ENCODE measurements around the gene IRX3.
"Not testable (repeated sequence)": the region's sequence is repeated elsewhere in the genome, so short reads cannot be mapped to it uniquely, and the experiment has no call there.

The IRX3 gene

GRCh38 chr16:54268766-54269165 is 17.8 kb downstream of the IRX3 start:
- H3K4me3 Mint-ChIP-seq: no peak overlapping the region
- H3K27me3 Mint-ChIP-seq: peaks cover 12% of the 10 kb centered on the region

GRCh38 chr16:54268340-54268739 is 18.2 kb downstream of the IRX3 start:
- Mint-ChIP-seq H3K27ac (no peak overlapping the region), H3K4me1 (no peaks in the 10 kb centered on the region), H3K36me3 (no peaks in the 10 kb centered on the region), H3K27me3 (peaks cover 8% of the 10 kb centered on the region), H3K9me3 (peaks cover 2% of the 10 kb centered on the region), H3K4me3 (no peak overlapping the region)
- ATAC-seq: no peak

More at GRCh38 chr16:54268766-54269165, 17.8 kb downstream of the IRX3 start:
- Mint-ChIP-seq H3K4me1 (no peaks in the 10 kb centered on the region), H3K36me3 (no peaks in the 10 kb centered on the region), H3K27ac (no peak overlapping the region), H3K9me3 (peaks cover 4% of the 10 kb centered on the region)
- no peak for ATAC-seq

GRCh38 chr16:54266363-54266955 is 20.1 kb downstream of the IRX3 start:
- Mint-ChIP-seq H3K4me3 (no peak overlapping the region), H3K27me3 (peaks cover 7% of the 10 kb centered on the region), H3K4me1 (no peaks in the 10 kb centered on the region), H3K27ac (no peak overlapping the region), H3K9me3 (peaks cover 5% of the 10 kb centered on the region), H3K36me3 (no peaks in the 10 kb centered on the region)
- ATAC-seq: no peak

- H3K36me3 Mint-ChIP-seq: no peaks in the 10 kb centered on the region
- H3K4me3 Mint-ChIP-seq: no peak overlapping the region
- no peak for ATAC-seq
- peaks cover 3% of the 10 kb centered on the region for H3K9me3 Mint-ChIP-seq
- no peaks in the 10 kb centered on the region for H3K4me1 Mint-ChIP-seq
- H3K27ac Mint-ChIP-seq: no peak overlapping the region
- peaks cover 7% of the 10 kb centered on the region for H3K27me3 Mint-ChIP-seq
Observed at GRCh38 chr16:54265575-54266107, 20.9 kb downstream of the IRX3 start.

GRCh38 chr16:54253118-54253517 is 33.5 kb downstream of the IRX3 start:
- Mint-ChIP-seq H3K27ac (no peak overlapping the region), H3K9me3 (no peaks in the 10 kb centered on the region), H3K27me3 (peaks cover 10% of the 10 kb centered on the region), H3K36me3 (no peaks in the 10 kb centered on the region), H3K4me3 (no peak overlapping the region), H3K4me1 (no peaks in the 10 kb centered on the region)
- ATAC-seq: no peak

- Mint-ChIP-seq H3K36me3 (no peaks in the 10 kb centered on the region), H3K4me1 (no peaks in the 10 kb centered on the region), H3K27ac (no peak overlapping the region), H3K9me3 (peaks cover 7% of the 10 kb centered on the region), H3K27me3 (peaks cover 5% of the 10 kb centered on the region), H3K4me3 (no peak overlapping the region)
- ATAC-seq: no peak
Observed at GRCh38 chr16:54248863-54249710, 37.5 kb downstream of the IRX3 start.

GRCh38 chr16:54247705-54248104 is 38.9 kb downstream of the IRX3 start:
- H3K4me1 Mint-ChIP-seq, H3K9me3 Mint-ChIP-seq, H3K4me3 Mint-ChIP-seq: not testable (repeated sequence)

GRCh38 chr16:54246454-54246821 is 40.1 kb downstream of the IRX3 start:
- Mint-ChIP-seq H3K4me1 (no peaks in the 10 kb centered on the region), H3K9me3 (peaks cover 7% of the 10 kb centered on the region), H3K36me3 (no peaks in the 10 kb centered on the region), H3K27ac (no peak overlapping the region), H3K4me3 (no peak overlapping the region), H3K27me3 (no peaks in the 10 kb centered on the region)
- ATAC-seq: no peak

More at GRCh38 chr16:54247705-54248104, 38.9 kb downstream of the IRX3 start:
- not testable (repeated sequence) for H3K36me3 Mint-ChIP-seq, ATAC-seq, H3K27ac Mint-ChIP-seq, H3K27me3 Mint-ChIP-seq

- Mint-ChIP-seq H3K27ac (no peak overlapping the region), H3K36me3 (no peaks in the 10 kb centered on the region), H3K9me3 (peaks cover 7% of the 10 kb centered on the region), H3K4me3 (no peak overlapping the region), H3K27me3 (no peaks in the 10 kb centered on the region), H3K4me1 (no peaks in the 10 kb centered on the region)
- ATAC-seq: no peak
Observed at GRCh38 chr16:54245788-54246453, 40.7 kb downstream of the IRX3 start.

- H3K9me3 Mint-ChIP-seq: peaks cover 7% of the 10 kb centered on the region
- H3K4me3 Mint-ChIP-seq: no peak overlapping the region
- H3K27me3 Mint-ChIP-seq: no peaks in the 10 kb centered on the region
- H3K36me3 Mint-ChIP-seq: no peaks in the 10 kb centered on the region
- ATAC-seq: peak; percentile 14
- no peaks in the 10 kb centered on the region for H3K4me1 Mint-ChIP-seq
- H3K27ac Mint-ChIP-seq: no peak overlapping the region
Observed at GRCh38 chr16:54244061-54244886, 42.3 kb downstream of the IRX3 start.

GRCh38 chr16:54243202-54243601 is 43.4 kb downstream of the IRX3 start:
- no peak for ATAC-seq
- Mint-ChIP-seq H3K9me3 (peaks cover 7% of the 10 kb centered on the region), H3K4me1 (no peaks in the 10 kb centered on the region), H3K4me3 (no peak overlapping the region), H3K27me3 (no peaks in the 10 kb centered on the region), H3K27ac (no peak overlapping the region), H3K36me3 (no peaks in the 10 kb centered on the region)

- ATAC-seq: no peak
- no peaks in the 10 kb centered on the region for H3K4me1 Mint-ChIP-seq
- H3K27ac Mint-ChIP-seq: no peak overlapping the region
- H3K27me3 Mint-ChIP-seq: no peaks in the 10 kb centered on the region
- H3K9me3 Mint-ChIP-seq: peaks cover 7% of the 10 kb centered on the region
- no peaks in the 10 kb centered on the region for H3K36me3 Mint-ChIP-seq
- no peak overlapping the region for H3K4me3 Mint-ChIP-seq
Observed at GRCh38 chr16:54242199-54242598, 44.4 kb downstream of the IRX3 start.

- Mint-ChIP-seq H3K4me1 (no peaks in the 10 kb centered on the region), H3K27me3 (no peaks in the 10 kb centered on the region), H3K27ac (no peak overlapping the region), H3K4me3 (no peak overlapping the region), H3K36me3 (no peaks in the 10 kb centered on the region), H3K9me3 (peaks cover 5% of the 10 kb centered on the region)
- ATAC-seq: no peak
Observed at GRCh38 chr16:54241525-54241924, 45.1 kb downstream of the IRX3 start.

- Mint-ChIP-seq H3K27me3 (peaks cover 7% of the 10 kb centered on the region), H3K27ac (no peak overlapping the region), H3K4me1 (no peaks in the 10 kb centered on the region), H3K36me3 (no peaks in the 10 kb centered on the region), H3K9me3 (peaks cover 3% of the 10 kb centered on the region), H3K4me3 (no peak overlapping the region)
- ATAC-seq: no peak
Observed at GRCh38 chr16:54240271-54241129, 46.1 kb downstream of the IRX3 start.

Data from stimulated activated memory B cell treated with anti-CD40 and anti-IgM and Interleukin-4, amounts not matched to agents 10 μg/mL and 1 μg/mL and 100 μg/mL, for 72 hours (primary cell).